Measurements from ENCODE around the gene PCDHGB7.
"Not testable (repeated sequence)": the region's sequence is repeated elsewhere in the genome, so short reads cannot be mapped to it uniquely, and the experiment has no call there.

Gene PCDHGB7

GRCh38 chr5:141431286-141431685, 13.8 kb downstream of the PCDHGB7 start:
- TF ChIP-seq ZNF274 (IDR thresholded peaks at IDR 0.05; ENCODE audit: low read depth, low read length): no peak
- peak overlapping the region; percentile 43; the same call in 1 of the 2 replicates for H3K4me3 ChIP-seq (ENCODE audit: low read length)

- H3K4me3 ChIP-seq (ENCODE audit: low read length): not testable (repeated sequence)
Measured at GRCh38 chr5:141432308-141432707, 14.8 kb downstream of the PCDHGB7 start.

GRCh38 chr5:141432726-141433125, 15.2 kb downstream of the PCDHGB7 start:
- H3K4me3 ChIP-seq (ENCODE audit: low read length): not testable (repeated sequence)

- no peak for TF ChIP-seq ZNF274 (IDR thresholded peaks at IDR 0.05; ENCODE audit: low read depth, low read length)
- no peak overlapping the region for H3K4me3 ChIP-seq (ENCODE audit: low read length)
Measured at GRCh38 chr5:141434006-141434405, 16.5 kb downstream of the PCDHGB7 start.

GRCh38 chr5:141437221-141437620, 19.7 kb downstream of the PCDHGB7 start:
- TF ChIP-seq ZNF274 (IDR thresholded peaks at IDR 0.05; ENCODE audit: low read depth, low read length): no peak
- no peak overlapping the region for H3K4me3 ChIP-seq (ENCODE audit: low read length)

GRCh38 chr5:141439411-141440141, 22.1 kb downstream of the PCDHGB7 start:
- no peak for TF ChIP-seq ZNF274 (IDR thresholded peaks at IDR 0.05; ENCODE audit: low read depth, low read length)
- no peak overlapping the region for H3K4me3 ChIP-seq (ENCODE audit: low read length)

GRCh38 chr5:141440341-141440740, 22.9 kb downstream of the PCDHGB7 start:
- TF ChIP-seq ZNF274 (IDR thresholded peaks at IDR 0.05; ENCODE audit: low read depth, low read length): no peak
- H3K4me3 ChIP-seq (ENCODE audit: low read length): no peak overlapping the region

GRCh38 chr5:141441571-141442170, 24.2 kb downstream of the PCDHGB7 start:
- no peak for TF ChIP-seq ZNF274 (IDR thresholded peaks at IDR 0.05; ENCODE audit: low read depth, low read length)
- no peak overlapping the region for H3K4me3 ChIP-seq (ENCODE audit: low read length)

- TF ChIP-seq ZNF274 (IDR thresholded peaks at IDR 0.05; ENCODE audit: low read depth, low read length): no peak
- no peak overlapping the region for H3K4me3 ChIP-seq (ENCODE audit: low read length)
Measured at GRCh38 chr5:141465351-141465750, 47.9 kb downstream of the PCDHGB7 start.

All from GM08714 (cell line).